ENCODE measurements around the gene TMEM271. TPM values are rescaled to one million over a fixed set of nuclear protein-coding genes. Genes with fewer than 3 reads are reported as not detected.

Gene TMEM271
- total RNA-seq, 2 donors from 2014 or later = not detected

DNA sequence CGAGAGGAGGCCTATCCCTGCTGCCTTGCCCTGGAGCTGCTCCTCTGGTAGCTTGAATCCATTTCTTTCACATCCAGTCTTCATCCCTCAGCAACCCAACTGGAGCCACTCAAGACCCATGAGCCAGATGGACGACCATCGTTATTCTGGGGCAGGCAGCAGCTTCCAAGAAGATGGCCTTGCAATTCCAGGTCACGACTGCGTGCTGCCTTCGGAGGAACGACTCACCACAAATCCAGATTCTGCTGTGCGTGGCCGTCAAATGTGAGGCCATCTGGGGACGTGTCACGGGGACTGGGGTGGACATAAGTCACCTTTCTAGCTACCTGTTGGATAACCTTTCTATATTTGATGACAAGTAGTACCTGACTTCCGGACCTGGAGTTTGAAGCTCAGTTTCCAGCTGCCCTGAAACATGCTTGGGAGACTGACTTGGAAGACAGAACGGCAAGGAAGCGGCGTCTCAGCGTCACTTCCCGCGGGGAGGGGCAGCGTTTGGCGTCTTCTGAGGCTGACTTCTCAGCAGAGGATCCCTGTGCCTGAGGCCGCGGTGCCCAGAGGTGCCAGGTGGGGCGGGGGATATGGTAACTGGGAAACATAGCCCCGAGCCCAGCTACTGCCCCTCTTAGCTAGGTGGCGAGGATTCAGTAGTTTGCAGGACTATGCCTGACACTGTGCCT is 11.7 kb upstream of the TMEM271 start:
- Mint-ChIP-seq H3K4me3 (no peak overlapping the region), H3K4me1 (no peaks in the 10 kb centered on the region), H3K27me3 (ENCODE audit: insufficient read depth) (peaks cover 27% of the 10 kb centered on the region), H3K27ac (no peak overlapping the region), H3K36me3 (ENCODE audit: low read depth) (no peaks in the 10 kb centered on the region), H3K9me3 (peaks cover 12% of the 10 kb centered on the region)
- Histone ChIP-seq H3K4me3 (ENCODE audit: low read length) (no peak overlapping the region), H3K27ac (ENCODE audit: low read depth, low read length) (no peak overlapping the region), H3K27me3 (ENCODE audit: control insufficient read depth, insufficient read depth, low read length, poor library complexity, severe bottlenecking) (no peaks in the 10 kb centered on the region), H3K9ac (ENCODE audit: extremely low read depth, low read length, poor library complexity, severe bottlenecking) (no peak overlapping the region), H3K36me3 (ENCODE audit: control insufficient read depth, insufficient read depth, low read length) (no peaks in the 10 kb centered on the region), H3K4me1 (ENCODE audit: control insufficient read depth, insufficient read depth, low read length) (no peaks in the 10 kb centered on the region), H3K9me3 (ENCODE audit: control insufficient read depth, low read length) (peaks cover 6% of the 10 kb centered on the region)
- TF ChIP-seq, protein P1, sequence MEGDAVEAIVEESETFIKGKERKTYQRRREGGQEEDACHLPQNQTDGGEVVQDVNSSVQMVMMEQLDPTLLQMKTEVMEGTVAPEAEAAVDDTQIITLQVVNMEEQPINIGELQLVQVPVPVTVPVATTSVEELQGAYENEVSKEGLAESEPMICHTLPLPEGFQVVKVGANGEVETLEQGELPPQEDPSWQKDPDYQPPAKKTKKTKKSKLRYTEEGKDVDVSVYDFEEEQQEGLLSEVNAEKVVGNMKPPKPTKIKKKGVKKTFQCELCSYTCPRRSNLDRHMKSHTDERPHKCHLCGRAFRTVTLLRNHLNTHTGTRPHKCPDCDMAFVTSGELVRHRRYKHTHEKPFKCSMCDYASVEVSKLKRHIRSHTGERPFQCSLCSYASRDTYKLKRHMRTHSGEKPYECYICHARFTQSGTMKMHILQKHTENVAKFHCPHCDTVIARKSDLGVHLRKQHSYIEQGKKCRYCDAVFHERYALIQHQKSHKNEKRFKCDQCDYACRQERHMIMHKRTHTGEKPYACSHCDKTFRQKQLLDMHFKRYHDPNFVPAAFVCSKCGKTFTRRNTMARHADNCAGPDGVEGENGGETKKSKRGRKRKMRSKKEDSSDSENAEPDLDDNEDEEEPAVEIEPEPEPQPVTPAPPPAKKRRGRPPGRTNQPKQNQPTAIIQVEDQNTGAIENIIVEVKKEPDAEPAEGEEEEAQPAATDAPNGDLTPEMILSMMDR (conservative IDR thresholded peaks at IDR 0.05) = no peak
- 91 to 92% methylated on average over 23 to 25 of the region's 25 CpGs for WGBS, 2 experiments (ENCODE audit: insufficient coverage in 1 of 2, insufficient read length in 1 of 2)
- DNase-seq = no peak

DNA sequence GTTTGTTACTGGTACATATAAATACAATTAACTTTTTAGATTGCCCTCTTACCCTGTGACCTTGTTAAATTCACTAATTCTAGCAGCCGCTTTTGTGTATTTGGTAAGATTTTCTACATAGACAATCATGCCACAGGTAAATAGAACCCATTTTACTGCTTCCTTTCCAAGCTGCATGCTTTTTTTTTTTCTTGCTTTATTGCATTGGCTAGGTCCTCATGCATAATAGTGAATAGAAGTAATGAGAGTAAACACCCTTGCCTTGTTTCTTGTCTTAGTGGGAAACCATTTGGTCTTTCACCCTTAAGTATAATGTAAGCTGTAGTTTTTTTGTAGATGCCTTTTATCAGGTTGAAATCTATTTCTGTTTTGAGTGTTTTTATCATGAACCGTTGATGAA is 7.7 kb upstream of the TMEM271 start:
- no peak overlapping the region for H3K27ac Mint-ChIP-seq
- no peaks in the 10 kb centered on the region for H3K4me1 ChIP-seq (ENCODE audit: control insufficient read depth, insufficient read depth, low read length)
- peaks cover 56% of the 10 kb centered on the region for H3K27me3 Mint-ChIP-seq (ENCODE audit: insufficient read depth)
- H3K9me3 Mint-ChIP-seq = peaks cover 9% of the 10 kb centered on the region
- H3K27me3 ChIP-seq (ENCODE audit: control insufficient read depth, insufficient read depth, low read length, poor library complexity, severe bottlenecking) = peaks cover 37% of the 10 kb centered on the region
- no peaks in the 10 kb centered on the region for H3K36me3 ChIP-seq (ENCODE audit: control insufficient read depth, insufficient read depth, low read length)
- 92 to 95% methylated on average over 1 to 2 of the region's 2 CpGs for WGBS, 2 experiments (ENCODE audit: insufficient coverage in 1 of 2, insufficient read length in 1 of 2)
- no peaks in the 10 kb centered on the region for H3K36me3 Mint-ChIP-seq (ENCODE audit: low read depth)
- H3K9ac ChIP-seq (ENCODE audit: extremely low read depth, low read length, poor library complexity, severe bottlenecking) = no peak overlapping the region
- no peaks in the 10 kb centered on the region for H3K4me1 Mint-ChIP-seq
- no peak overlapping the region for H3K4me3 ChIP-seq (ENCODE audit: low read length)
- peaks cover 6% of the 10 kb centered on the region for H3K9me3 ChIP-seq (ENCODE audit: control insufficient read depth, low read length)
- DNase-seq = no peak
- no peak overlapping the region for H3K27ac ChIP-seq (ENCODE audit: low read depth, low read length)
- no peak overlapping the region for H3K4me3 Mint-ChIP-seq
- TF ChIP-seq, protein P1 (conservative IDR thresholded peaks at IDR 0.05) = no peak

DNA sequence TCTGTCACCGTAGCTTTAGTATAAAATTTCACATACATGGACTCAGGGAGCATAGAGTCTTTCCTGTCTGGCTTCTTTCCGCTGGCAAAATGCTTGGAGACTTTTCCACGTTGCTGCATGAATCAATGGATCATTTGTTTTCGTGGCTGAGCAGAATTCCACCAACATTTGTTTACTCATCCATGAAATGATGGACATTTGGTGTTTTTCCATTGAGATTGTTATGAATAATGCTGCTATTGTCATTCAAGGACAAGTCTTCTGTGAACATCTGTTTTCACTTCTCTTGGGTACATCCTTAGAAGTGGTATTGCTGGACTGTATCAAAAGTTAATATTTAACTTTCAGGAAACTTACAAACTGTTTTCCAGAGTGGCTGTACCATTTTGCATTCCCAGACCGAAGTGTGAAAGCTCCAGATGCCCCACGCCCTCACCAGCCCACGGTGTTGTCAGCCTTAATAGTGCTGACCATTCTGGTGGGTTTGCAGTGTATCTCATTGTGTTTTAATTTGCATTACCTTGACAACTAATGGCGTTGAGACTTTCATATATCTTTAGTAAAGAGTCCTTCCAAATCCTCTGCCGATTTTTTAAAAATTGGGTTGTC is 5.8 kb upstream of the TMEM271 start:
- H3K4me1 ChIP-seq (ENCODE audit: control insufficient read depth, insufficient read depth, low read length) = peaks cover 7% of the 10 kb centered on the region
- no peak for DNase-seq
- no peak overlapping the region for H3K27ac Mint-ChIP-seq
- no peak overlapping the region for H3K9ac ChIP-seq (ENCODE audit: extremely low read depth, low read length, poor library complexity, severe bottlenecking)
- peaks cover 9% of the 10 kb centered on the region for H3K4me1 Mint-ChIP-seq
- H3K9me3 Mint-ChIP-seq = peaks cover 9% of the 10 kb centered on the region
- WGBS, 2 experiments (ENCODE audit: insufficient coverage in 1 of 2, insufficient read length in 1 of 2) = 69 to 81% methylated on average over 6 to 9 of the region's 9 CpGs
- H3K27ac ChIP-seq (ENCODE audit: low read depth, low read length) = no peak overlapping the region
- H3K4me3 ChIP-seq (ENCODE audit: low read length) = no peak overlapping the region
- peaks cover 6% of the 10 kb centered on the region for H3K9me3 ChIP-seq (ENCODE audit: control insufficient read depth, low read length)
- no peaks in the 10 kb centered on the region for H3K36me3 ChIP-seq (ENCODE audit: control insufficient read depth, insufficient read depth, low read length)
- H3K36me3 Mint-ChIP-seq (ENCODE audit: low read depth) = no peaks in the 10 kb centered on the region
- H3K4me3 Mint-ChIP-seq = no peak overlapping the region
- TF ChIP-seq, protein P1 (conservative IDR thresholded peaks at IDR 0.05) = no peak
- peaks cover 56% of the 10 kb centered on the region for H3K27me3 ChIP-seq (ENCODE audit: control insufficient read depth, insufficient read depth, low read length, poor library complexity, severe bottlenecking)
- peaks cover 63% of the 10 kb centered on the region for H3K27me3 Mint-ChIP-seq (ENCODE audit: insufficient read depth)
